Gastroesophageal sphincter (tissue), 3 donors: ENCODE data around the gene PARD3.

ENCODE experiments used
- CTCF ChIP-seq, 4 experiments: fragments of 200-600 bp in 2 of 4; fragments of 450-650 bp in 2 of 4; sonication (generic) in 1 of 4; IDR thresholded peaks; one replicate each; pipeline ENCODE4 v1.5.1; 2017 to 2019; ENCODE audit warnings: antibody characterized with exemption in 4 of 4, mild to moderate bottlenecking in 2 of 4, moderate library complexity in 2 of 4
- POLR2A ChIP-seq, 2 donors: fragments of 450-650 bp; IDR thresholded peaks; one replicate each; pipeline ENCODE4 v1.6.1; 2017; ENCODE audit warnings: antibody characterized with exemption in 2 of 2, mild to moderate bottlenecking in 2 of 2, moderate library complexity in 1 of 2

GRCh38 chr10:34444223-34445183 lies 370.6 kb downstream of the PARD3 start:
- TF ChIP-seq CTCF (IDR thresholded peaks at IDR 0.05), result no peak
- no peak for TF ChIP-seq POLR2A (IDR thresholded peaks at IDR 0.05)
